GM21360 (cell line): ENCODE measurements around the gene SLC5A10.
A peak's percentile ranks its signal among the peaks of the same experiment; 100 is the strongest.
"Not testable (repeated sequence)": the region's sequence is repeated elsewhere in the genome, so short reads cannot be mapped to it uniquely, and the experiment has no call there.

Experiments used
- ATAC-seq: cut with Tn5 transposase; IDR thresholded peaks from one replicate; pipeline ENCODE4 v1.9.1; 2021; ENCODE audit warnings: mild to moderate bottlenecking, moderate library complexity; ENCODE audit not compliant: unreplicated experiment

Gene SLC5A10

DNA sequence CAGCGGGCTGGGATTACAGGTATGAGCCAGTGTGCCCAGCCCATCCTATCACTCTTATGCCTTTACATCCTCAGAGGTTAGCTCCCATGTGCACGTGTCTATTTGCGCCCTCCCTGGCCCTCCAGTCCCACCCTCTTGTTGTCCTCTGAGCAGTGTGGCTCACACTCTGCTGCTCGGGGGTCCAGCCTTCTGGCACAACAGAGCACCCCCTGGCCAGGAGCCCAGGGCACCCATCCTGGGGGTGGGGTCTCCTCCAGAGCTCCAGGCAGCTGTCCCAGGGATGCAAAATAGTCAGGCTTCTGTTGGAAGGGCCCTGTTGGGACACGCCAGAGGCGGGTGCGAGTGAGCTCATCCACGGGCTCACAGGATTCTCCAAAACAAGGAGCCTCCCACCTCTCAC lies 64.3 kb downstream of the SLC5A10 start:
- ATAC-seq, result no peak

DNA sequence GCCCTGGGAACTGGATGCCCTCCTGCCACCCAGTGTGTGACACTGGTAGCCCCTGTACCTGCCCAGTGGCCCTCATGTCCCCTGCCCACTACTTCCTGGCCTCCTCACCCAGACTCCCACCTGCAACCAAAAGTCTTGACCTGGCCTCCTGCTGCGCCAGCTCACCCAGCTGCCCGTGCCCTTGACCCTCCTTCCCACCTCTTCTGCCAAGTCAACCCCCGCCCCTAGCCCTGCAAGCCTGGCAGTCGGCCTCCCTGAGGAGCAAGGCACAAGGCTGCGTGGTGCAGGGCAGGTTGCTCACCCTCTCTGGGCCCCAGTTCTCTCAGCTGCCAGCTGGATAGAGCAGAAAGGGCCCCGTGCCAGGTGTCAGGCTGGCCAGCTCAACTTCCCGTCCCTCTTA lies 64.9 kb downstream of the SLC5A10 start:
- ATAC-seq, result no peak

DNA sequence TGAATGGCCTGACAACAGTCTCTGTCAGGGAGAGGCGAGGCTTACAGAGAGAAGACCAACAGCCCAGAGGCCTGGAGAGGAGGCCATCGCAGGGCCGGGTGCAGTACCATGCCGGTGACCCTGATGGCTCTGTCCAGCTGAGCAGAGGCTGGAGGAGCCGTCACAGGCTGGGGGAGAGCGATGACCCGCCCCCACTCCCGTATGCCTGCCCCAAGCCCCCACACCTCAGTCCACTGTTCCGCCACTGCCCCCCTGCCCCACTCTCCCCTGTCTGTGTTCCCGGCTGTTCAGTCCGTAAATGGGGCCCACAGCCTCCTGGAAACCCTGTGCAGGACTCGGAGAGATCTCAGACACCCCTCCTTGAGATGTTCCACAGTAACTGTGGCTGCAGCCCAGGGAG lies 65.4 kb downstream of the SLC5A10 start:
- ATAC-seq, result no peak

DNA sequence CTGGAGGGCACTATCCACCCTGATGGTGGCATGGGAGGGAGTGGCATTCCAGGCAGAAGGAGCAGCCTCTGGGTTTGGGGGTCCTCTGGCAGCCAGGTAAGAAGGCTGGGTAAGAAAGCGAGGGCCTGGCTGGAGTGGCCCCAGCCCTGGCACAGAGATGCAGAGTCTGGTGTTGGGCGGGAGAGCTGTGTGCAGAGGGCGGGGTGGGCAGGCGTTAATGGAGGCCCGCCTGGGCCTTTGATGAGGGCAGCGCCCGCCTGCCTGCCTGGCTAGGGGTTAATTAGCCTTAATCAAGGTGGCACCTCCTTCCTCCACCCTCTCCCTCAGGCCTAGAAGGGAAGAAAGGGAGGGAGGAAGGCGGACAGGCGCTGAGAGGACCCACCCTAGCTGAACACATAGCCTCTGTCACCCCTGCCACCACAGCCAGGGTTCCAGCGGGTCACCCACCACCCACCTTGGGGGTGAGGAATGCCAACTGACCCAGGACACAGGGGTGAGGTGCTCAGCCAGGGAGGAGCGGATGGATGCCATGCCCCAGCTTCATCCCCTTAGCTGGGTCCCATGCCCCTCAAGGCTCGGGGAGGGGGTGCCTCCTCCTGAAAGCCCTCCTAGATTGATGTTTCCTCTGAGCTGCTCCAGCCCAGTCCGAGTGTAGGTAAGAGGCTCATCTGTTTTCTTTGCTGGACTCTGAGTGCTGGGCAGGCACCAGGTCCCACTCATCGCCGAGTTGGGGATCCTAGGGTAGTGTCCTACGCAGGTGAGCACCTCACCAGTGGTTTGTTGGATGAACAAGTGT lies 66.0 kb downstream of the SLC5A10 start:
- no peak for ATAC-seq

DNA sequence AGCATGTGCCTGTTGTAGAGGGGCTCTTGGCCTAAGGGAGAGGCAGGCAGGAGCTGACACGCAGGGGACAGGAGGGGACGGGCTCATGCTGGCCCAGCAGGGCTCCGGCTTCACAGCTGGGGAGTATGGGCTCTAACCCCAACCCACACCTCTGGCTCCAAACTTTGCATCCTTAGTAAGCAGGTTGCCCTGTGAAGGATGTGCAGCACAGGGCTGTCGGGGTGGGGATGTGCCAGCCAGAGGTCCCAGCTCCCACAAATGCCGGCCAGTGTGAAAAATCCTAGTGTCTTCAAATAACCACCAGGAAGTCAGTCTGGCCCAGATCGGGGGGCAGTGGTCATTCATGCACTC lies 66.6 kb downstream of the SLC5A10 start:
- no peak for ATAC-seq

DNA sequence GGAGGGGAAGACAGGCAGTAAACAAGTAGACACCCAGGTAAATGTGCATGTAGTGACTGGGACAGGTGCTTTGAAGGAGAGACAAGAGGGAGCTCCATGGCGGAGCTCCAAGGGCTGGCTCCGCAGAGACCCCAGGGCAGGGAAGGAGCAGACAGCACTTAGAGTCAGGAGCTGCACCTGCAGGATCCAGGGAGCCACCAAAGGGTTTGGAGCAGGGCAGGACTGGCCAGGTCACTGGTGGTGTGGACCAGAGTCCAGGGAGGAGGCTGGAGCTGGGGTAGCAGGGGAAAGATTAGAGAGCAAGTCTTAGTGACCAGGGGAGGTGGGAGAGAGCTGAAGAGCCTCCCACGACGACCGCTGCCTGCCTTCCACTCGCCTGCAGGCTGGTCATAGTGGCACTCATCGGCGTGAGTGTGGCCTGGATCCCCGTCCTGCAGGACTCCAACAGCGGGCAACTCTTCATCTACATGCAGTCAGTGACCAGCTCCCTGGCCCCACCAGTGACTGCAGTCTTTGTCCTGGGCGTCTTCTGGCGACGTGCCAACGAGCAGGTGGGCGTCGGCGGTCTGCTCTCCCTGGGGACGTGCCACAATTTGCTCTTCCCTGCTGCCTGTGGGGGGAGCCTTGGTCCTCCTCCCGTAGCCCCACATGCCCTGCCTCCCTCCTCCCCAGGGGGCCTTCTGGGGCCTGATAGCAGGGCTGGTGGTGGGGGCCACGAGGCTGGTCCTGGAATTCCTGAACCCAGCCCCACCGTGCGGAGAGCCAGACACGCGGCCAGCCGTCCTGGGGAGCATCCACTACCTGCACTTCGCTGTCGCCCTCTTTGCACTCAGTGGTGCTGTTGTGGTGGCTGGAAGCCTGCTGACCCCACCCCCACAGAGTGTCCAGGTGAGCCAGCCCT lies 67.3 kb downstream of the SLC5A10 start:
- no peak for ATAC-seq

DNA sequence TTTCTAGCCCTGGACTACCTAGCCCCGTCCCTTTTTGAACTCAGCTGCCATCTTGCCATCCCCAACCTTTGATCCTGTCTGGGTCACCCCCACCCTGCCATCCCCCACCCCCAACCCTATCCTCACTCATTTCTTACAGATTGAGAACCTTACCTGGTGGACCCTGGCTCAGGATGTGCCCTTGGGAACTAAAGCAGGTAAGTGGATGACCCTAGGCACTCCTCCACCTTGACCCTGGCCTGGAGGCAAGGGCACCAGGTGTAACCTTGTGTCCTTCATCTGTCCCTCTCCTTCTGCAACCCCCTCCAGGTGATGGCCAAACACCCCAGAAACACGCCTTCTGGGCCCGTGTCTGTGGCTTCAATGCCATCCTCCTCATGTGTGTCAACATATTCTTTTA lies 68.1 kb downstream of the SLC5A10 start:
- ATAC-seq, result no peak

DNA sequence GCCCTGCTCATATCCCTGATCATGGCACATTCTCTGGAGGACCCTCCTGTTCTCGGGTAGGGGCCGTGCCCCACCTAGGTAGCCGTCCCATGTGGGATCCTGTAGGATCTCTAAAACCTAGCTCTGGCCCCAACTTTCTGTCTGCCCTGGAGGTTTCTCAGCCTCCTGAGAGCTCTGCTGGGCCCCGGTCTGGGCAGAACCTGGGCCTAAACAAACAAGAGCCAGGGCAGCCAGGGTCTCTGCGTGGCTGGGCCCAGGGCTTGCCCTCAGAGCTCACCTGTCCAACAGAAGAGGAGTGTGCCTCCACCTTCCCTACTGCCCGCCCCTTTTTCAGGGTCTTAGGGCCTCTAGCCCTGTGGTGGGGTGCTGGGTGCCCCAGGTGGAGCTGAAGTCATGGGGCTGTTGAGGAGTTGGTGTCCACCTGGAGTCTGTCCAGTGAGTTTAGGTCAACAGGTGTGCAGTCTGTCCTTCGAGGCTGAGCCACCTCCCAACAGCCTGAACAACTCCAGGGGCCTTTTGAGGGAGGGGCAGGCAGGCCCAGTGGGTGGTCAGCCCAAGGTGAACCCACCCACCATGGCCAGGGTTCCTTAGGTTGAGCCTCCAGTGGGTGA lies 69.2 kb downstream of the SLC5A10 start:
- ATAC-seq, result not testable (repeated sequence)

DNA sequence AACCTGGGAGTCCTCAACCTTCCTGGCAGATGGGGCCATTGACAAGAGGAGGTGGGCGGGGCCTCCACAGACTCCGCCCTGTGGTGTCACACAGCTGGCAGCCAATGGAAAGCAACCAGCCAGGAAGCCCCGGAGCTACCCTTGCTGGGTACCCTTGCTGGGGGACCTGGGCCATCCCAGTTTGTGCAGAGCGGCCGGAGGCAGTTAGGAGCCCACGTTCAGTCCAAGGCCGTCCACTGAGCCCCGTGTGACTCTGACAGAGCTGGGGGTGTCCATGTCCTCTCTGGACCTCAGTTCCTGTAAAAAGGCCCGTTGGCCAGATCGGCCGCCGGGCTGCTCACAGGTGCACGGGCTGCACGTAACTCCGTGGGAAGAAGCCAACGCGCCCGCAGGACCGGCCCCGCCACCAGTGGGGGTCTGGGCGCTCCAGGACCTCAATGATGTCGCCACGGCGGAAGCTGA lies 69.7 kb downstream of the SLC5A10 start:
- ATAC-seq, result no peak

DNA sequence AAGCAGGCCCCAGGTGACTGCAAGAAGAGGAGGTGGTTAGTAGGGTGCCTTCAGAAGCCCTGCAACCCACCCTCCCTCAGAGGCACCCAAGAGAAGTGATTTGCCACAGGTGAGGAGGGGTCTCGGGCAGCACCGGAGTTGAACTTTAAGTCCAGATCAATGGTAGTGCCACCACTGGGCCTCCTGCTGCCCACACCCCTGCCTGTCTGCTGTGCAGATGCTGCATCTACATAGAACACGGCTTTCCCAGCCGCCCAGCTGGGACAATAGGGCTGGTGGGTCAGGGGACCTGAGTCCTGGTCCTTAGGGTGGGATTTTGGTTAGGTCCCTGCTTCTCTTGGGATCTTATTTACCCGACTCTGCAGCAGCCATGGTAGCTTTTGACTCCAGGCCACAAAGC lies 70.2 kb downstream of the SLC5A10 start:
- ATAC-seq, result no peak

DNA sequence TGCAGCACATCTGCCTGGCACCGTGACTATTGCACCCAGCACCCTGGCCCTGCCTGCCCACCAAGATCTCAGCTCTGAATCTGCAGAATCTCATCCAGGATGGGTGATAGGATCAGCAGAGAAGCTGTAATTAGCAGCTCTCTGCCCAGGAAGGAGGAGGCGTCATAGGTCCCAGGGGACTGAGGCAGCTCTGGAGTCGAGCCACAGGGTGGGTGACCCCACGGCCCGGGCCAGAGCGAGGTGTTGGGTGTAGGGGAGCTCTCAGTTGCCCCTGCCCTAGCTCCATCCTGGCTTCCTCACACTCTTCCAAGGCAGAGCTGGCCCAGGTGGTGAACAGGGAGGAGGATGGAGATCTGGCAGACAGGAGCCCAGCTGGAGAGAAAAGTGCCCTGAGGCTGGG lies 70.8 kb downstream of the SLC5A10 start:
- ATAC-seq, result no peak

DNA sequence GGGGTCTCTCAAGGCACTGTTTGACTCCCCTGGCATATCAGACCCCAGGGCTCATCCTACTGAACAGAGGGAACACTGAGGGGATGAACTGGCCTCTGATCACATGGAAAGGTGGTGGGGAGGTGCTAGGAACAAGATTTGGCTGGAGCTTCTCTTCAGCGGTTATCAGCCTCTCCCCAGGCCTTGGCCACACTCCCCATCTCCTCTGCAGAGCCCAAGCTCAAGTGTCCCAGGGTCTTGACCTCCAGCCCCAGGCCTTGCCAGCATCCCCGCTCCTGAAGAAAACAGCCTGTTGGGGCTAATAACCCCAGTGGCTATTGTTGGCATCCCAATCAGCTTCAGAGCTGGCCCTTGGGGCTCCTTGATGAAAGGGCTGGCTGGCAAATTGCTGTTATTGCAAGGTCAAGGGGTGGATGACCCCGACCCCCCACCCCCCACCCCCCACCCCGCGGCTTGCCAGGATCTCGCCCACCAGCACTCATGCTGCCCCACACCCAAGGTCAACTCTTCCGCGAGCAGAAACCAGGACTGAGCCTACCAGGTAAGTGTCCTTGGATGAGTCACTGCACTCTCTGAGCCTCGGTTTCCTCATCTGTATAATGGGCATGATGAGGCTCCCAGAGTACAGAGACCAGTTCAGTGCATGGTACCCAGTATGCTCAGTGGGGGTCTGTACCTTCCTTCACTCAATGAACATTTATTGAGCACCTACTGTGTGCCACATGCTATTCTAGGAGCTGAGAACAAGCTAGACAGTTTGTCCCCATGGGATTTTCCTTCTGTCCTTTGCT lies 71.4 kb downstream of the SLC5A10 start:
- ATAC-seq, result no peak

DNA sequence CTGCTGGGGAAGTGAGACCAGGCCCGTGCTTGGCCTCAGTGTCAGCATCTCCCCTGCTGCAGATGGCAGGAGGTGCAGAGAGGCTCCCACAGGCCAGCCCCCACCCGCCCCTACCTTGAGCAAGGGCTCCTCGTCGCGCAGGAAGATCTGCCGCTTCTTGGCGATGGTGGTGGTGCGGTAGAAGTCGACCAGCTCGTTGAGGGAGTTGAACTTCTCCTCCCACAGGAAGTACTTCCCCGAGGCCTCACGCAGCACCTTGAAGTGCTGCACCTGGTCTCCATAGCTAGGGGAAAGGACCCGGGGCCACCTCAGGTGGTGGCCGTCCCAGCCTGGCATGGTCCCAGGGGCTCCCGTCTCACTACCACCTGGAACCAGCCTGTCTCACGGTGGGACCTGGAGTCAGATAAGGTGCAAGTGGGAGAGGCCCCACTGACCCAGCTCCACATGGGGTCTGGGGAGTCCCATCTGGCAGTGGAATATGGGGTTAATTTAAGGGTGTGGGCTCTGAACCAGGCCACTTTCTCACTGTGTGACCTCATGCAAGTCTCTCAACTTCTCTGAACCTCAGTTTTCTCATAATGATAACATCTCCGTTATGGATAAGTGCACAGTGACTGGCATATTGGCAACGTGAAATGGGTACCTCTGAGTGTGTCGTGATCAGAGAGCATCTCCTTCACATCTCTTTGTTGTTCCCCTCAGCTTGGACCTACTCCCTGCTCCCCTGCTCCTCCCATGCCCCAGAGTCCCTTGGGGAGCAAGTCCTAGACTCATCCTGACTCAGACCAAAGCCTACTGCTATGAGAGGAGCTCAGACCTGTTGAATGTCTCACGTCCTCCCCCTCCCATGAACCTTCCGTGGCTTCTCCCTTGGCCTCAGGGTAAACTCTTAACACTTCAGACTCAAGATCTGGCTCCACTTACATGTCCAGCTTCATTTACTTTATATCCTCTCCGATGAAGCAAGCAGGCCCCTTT lies 72.4 kb downstream of the SLC5A10 start:
- ATAC-seq, result no peak

DNA sequence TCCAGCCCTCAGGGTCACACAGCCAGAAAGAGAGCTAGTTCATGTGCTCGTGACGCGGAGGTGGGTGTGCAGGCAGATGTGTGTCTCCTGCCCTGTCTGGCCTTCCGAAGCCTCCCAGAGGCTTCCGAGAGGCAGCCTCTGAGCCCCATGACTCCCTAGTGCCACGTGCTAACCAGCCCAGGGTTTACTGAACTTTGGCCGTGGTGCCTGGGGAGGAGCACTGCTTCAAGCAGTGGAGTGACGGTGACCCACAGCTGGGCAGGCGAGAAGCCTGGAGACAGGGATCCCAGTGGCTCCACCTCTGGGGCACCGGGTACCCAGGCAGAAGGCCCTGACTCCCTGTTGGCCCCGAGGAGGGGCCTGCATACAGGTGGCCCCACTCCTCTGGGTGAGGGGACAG lies 76.7 kb downstream of the SLC5A10 start:
- not testable (repeated sequence) for ATAC-seq

DNA sequence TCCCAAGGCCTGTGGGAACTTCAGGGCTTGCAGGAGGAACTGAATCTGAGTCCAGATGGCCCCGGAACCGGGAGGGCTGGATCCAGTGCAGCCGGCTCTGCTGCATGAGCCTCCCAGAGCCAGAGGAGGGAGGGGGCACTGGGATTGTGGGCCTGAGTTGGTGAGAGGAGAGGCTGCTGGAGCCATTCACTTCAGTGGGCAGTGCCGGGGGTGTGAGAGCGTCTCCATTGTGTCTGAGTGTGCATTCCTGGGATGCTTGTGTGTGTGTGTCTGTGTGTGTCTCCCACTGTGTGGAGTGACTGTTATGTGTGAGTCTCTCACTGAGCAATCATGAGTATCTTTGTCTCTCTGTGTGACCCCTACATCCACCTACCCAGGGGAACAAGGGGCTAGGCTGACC lies 77.8 kb downstream of the SLC5A10 start:
- not testable (repeated sequence) for ATAC-seq

DNA sequence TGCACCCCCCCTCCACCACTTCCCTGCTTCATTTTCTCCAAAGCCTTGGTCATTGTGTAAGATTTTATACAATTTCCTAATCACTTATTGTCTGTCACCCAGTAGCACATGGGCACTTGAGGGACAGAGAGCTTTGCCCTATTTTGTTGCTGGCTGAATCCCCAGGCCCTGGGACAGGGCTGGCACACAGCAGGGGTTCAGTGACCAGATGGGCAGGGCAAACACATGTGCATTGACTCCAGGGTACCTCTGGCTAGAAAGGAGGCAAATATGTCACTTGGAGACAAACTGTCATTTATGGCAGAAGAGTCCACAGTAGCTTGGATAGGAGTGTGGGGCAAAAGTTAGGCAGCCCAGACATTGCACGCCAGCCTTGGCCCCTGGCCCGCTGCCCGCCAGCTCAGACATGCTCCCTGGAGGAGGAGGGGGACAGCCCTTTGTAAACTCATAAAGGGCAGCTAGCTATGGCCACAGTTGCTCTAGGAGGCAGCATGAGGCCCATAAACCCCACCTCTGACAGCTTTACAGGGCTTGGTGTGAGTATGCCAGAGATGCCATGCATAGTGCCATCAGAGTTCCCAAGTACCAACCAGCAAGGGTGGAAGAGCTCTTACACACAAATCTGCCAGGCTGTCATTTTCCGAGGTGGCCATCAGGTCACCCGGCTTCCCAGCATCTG lies 78.9 kb downstream of the SLC5A10 start:
- not testable (repeated sequence) for ATAC-seq

DNA sequence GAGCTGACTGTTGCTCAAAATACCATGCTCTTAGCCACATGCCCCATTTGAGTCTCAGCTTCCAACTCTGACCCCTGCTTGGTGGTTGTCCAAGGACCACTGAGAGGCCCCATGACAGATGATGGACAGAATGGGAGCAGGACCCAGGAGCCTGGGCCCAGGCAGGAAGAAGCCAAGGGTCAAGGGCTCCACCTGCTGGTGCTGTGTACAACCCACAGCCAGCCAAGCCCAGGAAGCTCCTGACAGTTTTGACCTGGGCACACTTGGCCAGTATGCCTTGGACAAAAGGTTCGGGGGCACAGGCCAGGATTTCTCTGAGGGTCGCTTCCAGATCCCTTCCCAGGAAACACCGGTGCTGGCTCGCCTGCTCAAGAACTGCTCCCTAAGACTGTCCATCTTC lies 79.8 kb downstream of the SLC5A10 start:
- not testable (repeated sequence) for ATAC-seq

DNA sequence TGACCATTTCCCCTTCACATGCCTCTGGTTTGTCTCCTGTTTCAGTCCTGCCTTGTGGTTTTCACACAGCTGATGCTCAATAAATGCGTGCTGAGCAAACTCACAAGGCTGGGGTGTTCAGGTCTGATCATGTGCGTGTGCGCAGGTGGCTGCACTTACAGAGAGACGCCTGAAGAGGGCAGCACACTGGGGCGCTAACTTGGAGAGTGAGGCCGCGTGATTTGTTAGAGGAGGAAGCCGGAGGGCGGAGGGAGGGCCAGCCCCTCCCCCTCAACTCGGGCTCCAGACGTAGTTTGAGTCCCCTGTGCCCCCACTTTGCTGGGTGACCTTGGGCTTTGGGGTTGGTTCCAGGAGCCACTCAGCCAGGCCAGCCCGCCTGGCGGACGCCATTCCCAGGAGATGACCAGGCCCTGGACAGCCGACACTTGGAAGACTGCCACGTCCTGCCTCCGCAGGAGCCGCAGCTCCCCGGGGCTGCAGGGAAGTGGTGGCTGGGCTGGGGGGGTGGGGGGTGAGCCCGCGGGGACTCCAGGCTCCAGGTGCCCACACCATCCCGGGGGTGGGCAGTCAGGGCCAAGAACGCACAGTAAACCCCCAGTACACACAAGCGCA lies 80.5 kb downstream of the SLC5A10 start:
- ATAC-seq, result peak; percentile 45

DNA sequence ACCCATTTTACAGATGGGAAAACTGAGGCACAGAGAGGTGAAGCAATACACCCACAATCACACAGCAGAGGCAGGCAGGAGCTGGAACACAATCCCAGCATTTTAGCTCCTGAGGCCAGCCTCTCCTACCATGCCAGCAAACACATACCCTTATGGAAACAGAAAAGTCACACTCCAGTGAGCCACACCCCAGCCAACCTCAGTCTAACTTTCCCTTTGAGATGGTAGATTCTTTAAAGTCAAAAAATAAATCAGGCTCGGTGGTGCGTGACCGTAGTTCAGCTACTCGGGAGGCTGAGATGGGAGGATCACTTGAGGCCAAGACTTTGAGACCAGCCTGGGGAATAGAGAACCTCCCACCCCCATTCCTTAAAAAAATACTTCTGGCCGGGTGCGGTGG lies 84.2 kb downstream of the SLC5A10 start:
- ATAC-seq, result peak; percentile 33
